DMS153 (cell line): ENCODE measurements around the gene STK24.

Experiments
- DNase-seq: peaks from one replicate; lab custom pipeline; 2025; lab: John Stamatoyannopoulos, UW

The STK24 gene

GRCh38 chr13:98556142-98556816 is 20.6 kb downstream of the STK24 start:
- no peak for DNase-seq

- DNase-seq = no peak
These were observed 27.1 kb downstream of the STK24 start for GRCh38 chr13:98549728-98550317.

GRCh38 chr13:98549006-98549727 is 27.7 kb downstream of the STK24 start:
- DNase-seq = no peak

- no peak for DNase-seq
These were observed 28.7 kb downstream of the STK24 start for GRCh38 chr13:98548230-98548629.

- DNase-seq = no peak
These were observed 29.5 kb downstream of the STK24 start for GRCh38 chr13:98547455-98547854.

- DNase-seq = no peak
These were observed 30.5 kb downstream of the STK24 start for GRCh38 chr13:98546402-98546801.

GRCh38 chr13:98544104-98544710 is 32.7 kb downstream of the STK24 start:
- no peak for DNase-seq

GRCh38 chr13:98543378-98544103 is 33.4 kb downstream of the STK24 start:
- DNase-seq = no peak

GRCh38 chr13:98542568-98543377 is 34.1 kb downstream of the STK24 start:
- DNase-seq = no peak

GRCh38 chr13:98541701-98542203 is 35.2 kb downstream of the STK24 start:
- DNase-seq = no peak

GRCh38 chr13:98541191-98541590 is 35.7 kb downstream of the STK24 start:
- DNase-seq = no peak

GRCh38 chr13:98540476-98540875 is 36.4 kb downstream of the STK24 start:
- no peak for DNase-seq

- no peak for DNase-seq
These were observed 37.2 kb downstream of the STK24 start for GRCh38 chr13:98539666-98540065.

GRCh38 chr13:98538876-98539275 is 38.0 kb downstream of the STK24 start:
- DNase-seq = no peak

GRCh38 chr13:98537740-98538139 is 39.2 kb downstream of the STK24 start:
- DNase-seq = no peak

- no peak for DNase-seq
These were observed 39.6 kb downstream of the STK24 start for GRCh38 chr13:98537306-98537705.

- DNase-seq = no peak
These were observed 40.2 kb downstream of the STK24 start for GRCh38 chr13:98536729-98537128.

- no peak for DNase-seq
These were observed 41.2 kb downstream of the STK24 start for GRCh38 chr13:98535501-98536354.

- DNase-seq = no peak
These were observed 42.1 kb downstream of the STK24 start for GRCh38 chr13:98534821-98535220.

- no peak for DNase-seq
These were observed 43.0 kb downstream of the STK24 start for GRCh38 chr13:98533912-98534311.
